Tibial nerve (tissue), 4 donors: Measurements from ENCODE around the gene CRX.

Source experiments
- EP300 ChIP-seq, 2 donors: sonication (generic); formaldehyde crosslinking; IDR thresholded peaks; one replicate each; pipeline ENCODE4 v1.6.1; 2017; ENCODE audit warnings: antibody characterized with exemption in 2 of 2, mild to moderate bottlenecking in 1 of 2
- POLR2A ChIP-seq, 2 donors: fragments of 450-650 bp; IDR thresholded peaks; one replicate each; pipeline ENCODE4 v1.6.1; 2017; ENCODE audit warnings: antibody characterized with exemption in 2 of 2, mild to moderate bottlenecking in 2 of 2, moderate library complexity in 2 of 2
- TF ChIP-seq, protein P1 (sequence below), 5 experiments: fragments of 200-600 bp in 3 of 5; fragments of 450-650 bp in 2 of 5; sonication (generic) in 3 of 5; IDR thresholded peaks; one replicate each; pipeline ENCODE4 v1.5.1; 2016 to 2019; ENCODE audit warnings: antibody characterized with exemption in 5 of 5, mild to moderate bottlenecking in 3 of 5, moderate library complexity in 2 of 5

DNA sequence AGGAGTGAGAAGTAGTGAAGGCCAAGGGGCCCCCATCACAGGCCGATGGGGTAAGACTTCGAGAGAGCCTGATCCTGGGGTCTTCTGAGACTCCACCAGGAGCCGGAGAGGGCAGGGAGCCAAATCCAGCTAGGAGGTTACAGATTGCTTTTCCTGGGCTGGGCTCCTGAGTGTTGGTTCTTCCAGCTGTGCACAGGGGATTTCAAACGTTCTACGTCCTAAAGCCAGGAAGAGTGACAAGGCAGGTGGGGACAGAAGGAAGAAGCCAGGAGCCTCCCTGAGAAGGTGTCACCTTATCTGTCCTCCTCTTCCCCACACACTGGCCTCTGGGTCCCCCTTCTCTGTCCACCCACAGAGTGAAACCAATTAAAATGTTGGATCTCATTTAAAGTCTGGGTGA is 21.2 kb downstream of the CRX start:
- TF ChIP-seq POLR2A (IDR thresholded peaks at IDR 0.05) (no peak), EP300 (IDR thresholded peaks at IDR 0.05) (no peak)
- TF ChIP-seq, protein P1, sequence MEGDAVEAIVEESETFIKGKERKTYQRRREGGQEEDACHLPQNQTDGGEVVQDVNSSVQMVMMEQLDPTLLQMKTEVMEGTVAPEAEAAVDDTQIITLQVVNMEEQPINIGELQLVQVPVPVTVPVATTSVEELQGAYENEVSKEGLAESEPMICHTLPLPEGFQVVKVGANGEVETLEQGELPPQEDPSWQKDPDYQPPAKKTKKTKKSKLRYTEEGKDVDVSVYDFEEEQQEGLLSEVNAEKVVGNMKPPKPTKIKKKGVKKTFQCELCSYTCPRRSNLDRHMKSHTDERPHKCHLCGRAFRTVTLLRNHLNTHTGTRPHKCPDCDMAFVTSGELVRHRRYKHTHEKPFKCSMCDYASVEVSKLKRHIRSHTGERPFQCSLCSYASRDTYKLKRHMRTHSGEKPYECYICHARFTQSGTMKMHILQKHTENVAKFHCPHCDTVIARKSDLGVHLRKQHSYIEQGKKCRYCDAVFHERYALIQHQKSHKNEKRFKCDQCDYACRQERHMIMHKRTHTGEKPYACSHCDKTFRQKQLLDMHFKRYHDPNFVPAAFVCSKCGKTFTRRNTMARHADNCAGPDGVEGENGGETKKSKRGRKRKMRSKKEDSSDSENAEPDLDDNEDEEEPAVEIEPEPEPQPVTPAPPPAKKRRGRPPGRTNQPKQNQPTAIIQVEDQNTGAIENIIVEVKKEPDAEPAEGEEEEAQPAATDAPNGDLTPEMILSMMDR (IDR thresholded peaks at IDR 0.05), result no peak
